Activated CD8-positive, alpha-beta memory T cell treated with anti-CD3 and anti-CD28 coated beads for 1 hour (primary cell): Measurements from ENCODE around the gene ZNF311.
"Not testable (repeated sequence)": the region's sequence is repeated elsewhere in the genome, so short reads cannot be mapped to it uniquely, and the experiment has no call there.

Experiments
- DNase-seq, 2 donors: peaks; one replicate each; pipeline ENCODE4 v3.0.0-alpha.2; 2020; ENCODE audit warnings: low read depth in 1 of 2; ENCODE audit errors: extremely low read depth in 1 of 2

ZNF311 gene

GRCh38 chr6:28983838-28984237 is 21.3 kb downstream of the ZNF311 start:
- DNase-seq = no peak

GRCh38 chr6:28982476-28983266 is 22.4 kb downstream of the ZNF311 start:
- no peak for DNase-seq

- peak; percentile 28 to 50 for DNase-seq
These were observed 23.2 kb downstream of the ZNF311 start for GRCh38 chr6:28981833-28982475.

GRCh38 chr6:28981431-28981832 is 23.7 kb downstream of the ZNF311 start:
- DNase-seq = peak; percentile 49 to 51

GRCh38 chr6:28980852-28981430 is 24.2 kb downstream of the ZNF311 start:
- DNase-seq = no peak

- no peak for DNase-seq
These were observed 24.8 kb downstream of the ZNF311 start for GRCh38 chr6:28980137-28980851.

- no peak for DNase-seq
These were observed 25.4 kb downstream of the ZNF311 start for GRCh38 chr6:28979679-28980078.

GRCh38 chr6:28978959-28979561 is 26.1 kb downstream of the ZNF311 start:
- no peak for DNase-seq

GRCh38 chr6:28978133-28978491 is 27.0 kb downstream of the ZNF311 start:
- DNase-seq = no peak

- DNase-seq = no peak
These were observed 27.6 kb downstream of the ZNF311 start for GRCh38 chr6:28977341-28978132.

- DNase-seq = no peak
These were observed 28.4 kb downstream of the ZNF311 start for GRCh38 chr6:28976677-28977076.

- DNase-seq = no peak
These were observed 30.6 kb downstream of the ZNF311 start for GRCh38 chr6:28974505-28974904.

GRCh38 chr6:28970056-28970455 is 35.1 kb downstream of the ZNF311 start:
- DNase-seq = not testable (repeated sequence)

GRCh38 chr6:28969129-28969528 is 36.0 kb downstream of the ZNF311 start:
- DNase-seq = no peak

- no peak for DNase-seq
These were observed 36.6 kb downstream of the ZNF311 start for GRCh38 chr6:28968476-28968875.

GRCh38 chr6:28965706-28966105 is 39.4 kb downstream of the ZNF311 start:
- no peak for DNase-seq

GRCh38 chr6:28960846-28961500 is 44.1 kb downstream of the ZNF311 start:
- DNase-seq = no peak

- DNase-seq = not testable (repeated sequence)
These were observed 46.4 kb downstream of the ZNF311 start for GRCh38 chr6:28958561-28959243.

- DNase-seq = not testable (repeated sequence)
These were observed 47.3 kb downstream of the ZNF311 start for GRCh38 chr6:28957795-28958314.
